Liver (tissue), 9 donors: ENCODE results near the gene LRRK1. TPM values are rescaled to one million over a fixed set of nuclear protein-coding genes. Genes with fewer than 3 reads are reported as not detected.

Experiments used
- DNase-seq: peaks from one replicate; pipeline ENCODE4 v3.0.0-alpha.2; 2017; ENCODE audit warnings: low spot score
- H3K27ac ChIP-seq, 2 donors: one replicate each; pipeline ENCODE4 v1.7.0; 2013; ENCODE audit warnings: inconsistent platforms in 2 of 2, low read length in 2 of 2, control low read depth in 1 of 2, low read depth in 1 of 2, mild to moderate bottlenecking in 1 of 2
- H3K27me3 ChIP-seq, 4 donors: one replicate each; pipeline versions ENCODE4 v1.6.1 to v1.7.0; 2013; ENCODE audit warnings: low read length in 3 of 4, inconsistent platforms in 1 of 4, mild to moderate bottlenecking in 1 of 4, moderate library complexity in 1 of 4; ENCODE audit not compliant: control insufficient read depth in 4 of 4, insufficient read depth in 4 of 4
- H3K36me3 ChIP-seq, 4 donors: one replicate each; pipeline versions ENCODE4 v1.6.1 to v1.7.0; 2013; ENCODE audit warnings: low read length in 3 of 4, mild to moderate bottlenecking in 3 of 4, low read depth in 1 of 4, moderate library complexity in 1 of 4; ENCODE audit not compliant: control insufficient read depth in 4 of 4, insufficient read depth in 3 of 4
- H3K4me1 ChIP-seq, 4 donors: one replicate each; pipeline versions ENCODE4 v1.6.1 to v1.7.0; 2013; ENCODE audit warnings: low read length in 3 of 4, mild to moderate bottlenecking in 3 of 4, moderate library complexity in 1 of 4; ENCODE audit not compliant: control insufficient read depth in 4 of 4, insufficient read depth in 4 of 4
- H3K4me3 ChIP-seq, 3 donors: one replicate each; pipeline versions ENCODE4 v1.6.1 to v1.7.0; 2013; ENCODE audit warnings: low read length in 3 of 3, control low read depth in 1 of 3, low read depth in 1 of 3, mild to moderate bottlenecking in 1 of 3
- H3K9ac ChIP-seq, 2 donors: one replicate each; pipeline ENCODE4 v1.7.0; 2013; ENCODE audit warnings: low read length in 2 of 2, mild to moderate bottlenecking in 2 of 2, moderate library complexity in 2 of 2, control low read depth in 1 of 2, low read depth in 1 of 2
- H3K9me3 ChIP-seq, 4 donors: one replicate each; pipeline versions ENCODE4 v1.6.1 to v1.7.0; 2013; ENCODE audit warnings: low read length in 3 of 4; ENCODE audit not compliant: control insufficient read depth in 4 of 4
- CTCF ChIP-seq: fragments of 150-350 bp; IDR thresholded peaks from 2 replicates; pipeline ENCODE4 v1.5.1; 2017; ENCODE audit warnings: improper control_type of control experiment, low read depth, low read length; ENCODE audit not compliant: missing input control
- EGR1 ChIP-seq, 2 donors: IDR thresholded peaks; 2 replicates each; pipeline ENCODE4 v1.6.1; 2016 to 2018; ENCODE audit warnings: antibody characterized with exemption in 2 of 2, low read depth in 2 of 2
- GABPA ChIP-seq, 2 donors: IDR thresholded peaks in 1 of 2; conservative IDR thresholded peaks in 1 of 2; 2 replicates each; pipeline ENCODE4 v1.6.1; 2016; ENCODE audit warnings: antibody characterized with exemption in 2 of 2, mild to moderate bottlenecking in 1 of 2, moderate library complexity in 1 of 2
- HNF4A ChIP-seq, 2 donors: conservative IDR thresholded peaks; 2 replicates each; pipeline ENCODE4 v1.6.1; 2016; ENCODE audit warnings: antibody characterized with exemption in 2 of 2, mild to moderate bottlenecking in 2 of 2
- HNF4G ChIP-seq: IDR thresholded peaks from 2 replicates; pipeline ENCODE4 v1.6.1; 2016; ENCODE audit warnings: antibody characterized with exemption
- JUND ChIP-seq, 2 donors: IDR thresholded peaks; 2 replicates each; pipeline ENCODE4 v1.6.1; 2016; ENCODE audit warnings: antibody characterized with exemption in 2 of 2
- MAX ChIP-seq: IDR thresholded peaks from 2 replicates; pipeline ENCODE4 v1.6.1; 2016; ENCODE audit warnings: antibody characterized with exemption
- RAD21 ChIP-seq, 2 donors: IDR thresholded peaks; 2 replicates each; pipeline ENCODE4 v1.6.1; 2016; ENCODE audit warnings: antibody characterized with exemption in 2 of 2, mild to moderate bottlenecking in 2 of 2
- REST ChIP-seq: IDR thresholded peaks from 2 replicates; pipeline ENCODE4 v1.6.1; 2016; ENCODE audit warnings: antibody characterized with exemption, mild to moderate bottlenecking
- RXRA ChIP-seq, 2 donors: IDR thresholded peaks; 2 replicates each; pipeline ENCODE4 v1.6.1; 2017 to 2018; ENCODE audit warnings: antibody characterized with exemption in 2 of 2, mild to moderate bottlenecking in 1 of 2
- SP1 ChIP-seq: IDR thresholded peaks from 2 replicates; pipeline ENCODE4 v1.6.1; 2018; ENCODE audit warnings: antibody characterized with exemption, mild to moderate bottlenecking
- TAF1 ChIP-seq: conservative IDR thresholded peaks from 2 replicates; pipeline ENCODE4 v1.6.1; 2016; ENCODE audit warnings: antibody characterized with exemption, mild to moderate bottlenecking
- YY1 ChIP-seq: IDR thresholded peaks from 2 replicates; pipeline ENCODE4 v1.6.1; 2016; ENCODE audit warnings: antibody characterized with exemption, mild to moderate bottlenecking
- WGBS: extraction: QIAGEN DNeasy Blood & Tissue Kit; methylation state at CpG from one replicate; pipeline ENCODE4 v1.1.7; 2013; 5-methylcytosine and 5-hydroxymethylcytosine counted together
- polyA plus RNA-seq, 2 donors: library from polyadenylated mRNA; stranded (reverse) in 1 of 2; unstranded in 1 of 2; fragments of 200-250 nt in 1 of 2; fragments of >200 nt in 1 of 2; fragmentation: Nextera tagmentation in 1 of 2; extraction: Ambion mirVana in 1 of 2; gene quantifications; one replicate each; pipeline versions ENCODE4 v1.2.1 to v1.2.3, GENCODE V29; 2013 to 2015
- total RNA-seq, 2 donors: library from RNA; depleted of rRNA; stranded (reverse); fragments of >200 nt; gene quantifications; one replicate each; pipeline ENCODE4 v1.2.3, GENCODE V29; 2014
- donor health status: healthy.
- donor health status: healthy.
- donor health status: healthy.
- donor health status: healthy.
- donor health status: healthy.

The LRRK1 gene
- total and polyA plus RNA-seq, 4 donors = 1.2 to 4.4 (median 2.7) TPM

- Histone ChIP-seq H3K27me3 (peaks cover 0 to 7% (median 2%) of the 10 kb centered on the region in 4 donors), H3K36me3 (no peaks in the 10 kb centered on the region), H3K4me1 (no peaks in the 10 kb centered on the region), H3K9ac (no peak overlapping the region), H3K4me3 (no peak overlapping the region), H3K9me3 (peaks cover 0 to 7% (median 0%) of the 10 kb centered on the region in 4 donors), H3K27ac (no peak overlapping the region)
- WGBS = 41% methylated on average over 2 of the region's 2 CpGs
- TF ChIP-seq EGR1 (IDR thresholded peaks at IDR 0.05; ENCODE audit: low read depth in 2 of 2) = no peak
- TF ChIP-seq REST = no peak
- peak; percentile 93 to 96 for TF ChIP-seq RAD21 (IDR thresholded peaks at IDR 0.05)
- TF ChIP-seq MAX = no peak
- peak; percentile 96 for TF ChIP-seq CTCF
- peak; percentile 53 for DNase-seq
These were observed 46.0 kb upstream of the LRRK1 start for GRCh38 chr15:100873029-100873677.

GRCh38 chr15:100875495-100875894 lies 43.7 kb upstream of the LRRK1 start:
- WGBS = 86% methylated on average over 2 of the region's 2 CpGs
- no peak overlapping the region for H3K4me3 ChIP-seq
- no peak overlapping the region for H3K27ac ChIP-seq
- TF ChIP-seq SP1 = no peak
- no peak for TF ChIP-seq TAF1
- TF ChIP-seq JUND (IDR thresholded peaks at IDR 0.05) = no peak
- no peak for TF ChIP-seq HNF4G
- TF ChIP-seq EGR1 (IDR thresholded peaks at IDR 0.05; ENCODE audit: low read depth in 2 of 2) = no peak
- TF ChIP-seq GABPA (IDR thresholded peaks at IDR 0.05 in 1 of 2, conservative IDR thresholded peaks at IDR 0.05 in 1 of 2) = no peak
- no peak for TF ChIP-seq CTCF
- no peak for TF ChIP-seq RXRA (IDR thresholded peaks at IDR 0.05)
- no peak for TF ChIP-seq YY1
- no peak for TF ChIP-seq REST
- no peak for TF ChIP-seq RAD21 (IDR thresholded peaks at IDR 0.05)
- no peak for TF ChIP-seq HNF4A (conservative IDR thresholded peaks at IDR 0.05)
- DNase-seq = no peak
- H3K36me3 ChIP-seq = no peaks in the 10 kb centered on the region
- H3K27me3 ChIP-seq = peaks cover 2 to 10% (median 6%) of the 10 kb centered on the region in 4 donors
- peaks cover 3 to 14% (median 7%) of the 10 kb centered on the region in 4 donors for H3K4me1 ChIP-seq
- H3K9me3 ChIP-seq = no peaks in the 10 kb centered on the region
- H3K9ac ChIP-seq = no peak overlapping the region
